ENCODE results near the gene DSG4. TPM values are rescaled to one million over a fixed set of nuclear protein-coding genes. Genes with fewer than 3 reads are reported as not detected.

The DSG4 gene

Small RNA genes lying within 50 kb of the gene (small RNA-seq; reads per million reads assigned to genes)
- not detected for gene RF00019 (ENCODE audit: insufficient read depth)
- gene RNU6-167P (ENCODE audit: insufficient read depth) = not detected

Data from neuronal stem cell (in vitro differentiated cells).